Epithelial cell of proximal tubule (primary cell): ENCODE data around the gene SEC11C. TPM values are rescaled to one million over a fixed set of nuclear protein-coding genes. Genes with fewer than 3 reads are reported as not detected.
A peak's percentile ranks its signal among the peaks of the same experiment; 100 is the strongest.
"Not testable (repeated sequence)": the region's sequence is repeated elsewhere in the genome, so short reads cannot be mapped to it uniquely, and the experiment has no call there.

Source experiments
- DNase-seq: peaks from one replicate; pipeline ENCODE4 v3.0.0-alpha.2; 2011; ENCODE audit warnings: low read depth
- H3K4me3 ChIP-seq: 2 replicates; pipeline ENCODE4 v1.5.1; 2011; ENCODE audit warnings: low read depth, mild to moderate bottlenecking, low read length
- CTCF ChIP-seq: conservative IDR thresholded peaks from 2 replicates; pipeline ENCODE4 v1.5.1; 2012; ENCODE audit warnings: low read depth, mild to moderate bottlenecking, low read length
- total RNA-seq: library from RNA; depleted of rRNA; stranded (reverse); fragments of >200 nt; gene quantifications from 2 replicates; pipeline ENCODE4 v1.2.3, GENCODE V29; 2015

The SEC11C gene
- total RNA-seq, 1 donor from 2014 or later, result 37.6 TPM

DNA sequence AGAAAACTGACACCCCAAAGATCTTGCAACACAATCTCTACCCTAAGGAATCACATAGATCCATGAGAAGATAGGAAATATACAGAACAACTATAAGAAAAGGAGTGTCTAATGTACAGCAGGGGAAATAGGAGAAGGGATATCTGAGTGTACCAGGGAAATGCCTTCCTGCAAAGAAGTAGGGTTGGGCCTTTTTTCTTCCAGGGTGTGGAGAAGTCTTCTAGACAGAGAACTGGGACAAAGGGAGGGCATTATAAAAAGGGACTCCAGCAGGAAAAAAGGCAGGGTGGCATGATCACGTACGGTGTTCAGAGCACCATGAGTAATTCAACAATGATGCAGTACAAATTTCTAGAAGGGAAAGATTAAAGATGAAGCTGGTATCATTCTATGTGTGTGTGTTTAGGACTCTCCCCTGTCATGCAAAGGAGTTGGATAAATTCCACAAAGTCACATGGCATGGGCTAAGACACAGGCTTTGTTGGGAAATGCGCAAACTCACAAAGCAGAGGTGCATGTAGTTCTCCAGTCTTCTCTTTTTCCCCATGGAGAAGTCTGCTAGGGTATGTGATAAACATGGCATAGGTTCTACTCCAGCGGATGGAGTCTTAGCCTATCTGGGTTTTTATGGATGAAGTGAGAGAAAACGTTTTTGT, 6.7 kb upstream of the SEC11C start:
- no peak overlapping the region for H3K4me3 ChIP-seq
- DNase-seq, result no peak
- TF ChIP-seq CTCF, result no peak

- TF ChIP-seq CTCF, result no peak
- DNase-seq, result peak; percentile 56
- peak overlapping the region; percentile 90 for H3K4me3 ChIP-seq
Observed at GRCh38 chr18:59139291-59139614, 431 bp upstream of the SEC11C start.

GRCh38 chr18:59140302-59140885, 710 bp downstream of the SEC11C start:
- TF ChIP-seq CTCF, result no peak
- peak; percentile 6 for DNase-seq
- peak overlapping the region; percentile 90 for H3K4me3 ChIP-seq

DNA sequence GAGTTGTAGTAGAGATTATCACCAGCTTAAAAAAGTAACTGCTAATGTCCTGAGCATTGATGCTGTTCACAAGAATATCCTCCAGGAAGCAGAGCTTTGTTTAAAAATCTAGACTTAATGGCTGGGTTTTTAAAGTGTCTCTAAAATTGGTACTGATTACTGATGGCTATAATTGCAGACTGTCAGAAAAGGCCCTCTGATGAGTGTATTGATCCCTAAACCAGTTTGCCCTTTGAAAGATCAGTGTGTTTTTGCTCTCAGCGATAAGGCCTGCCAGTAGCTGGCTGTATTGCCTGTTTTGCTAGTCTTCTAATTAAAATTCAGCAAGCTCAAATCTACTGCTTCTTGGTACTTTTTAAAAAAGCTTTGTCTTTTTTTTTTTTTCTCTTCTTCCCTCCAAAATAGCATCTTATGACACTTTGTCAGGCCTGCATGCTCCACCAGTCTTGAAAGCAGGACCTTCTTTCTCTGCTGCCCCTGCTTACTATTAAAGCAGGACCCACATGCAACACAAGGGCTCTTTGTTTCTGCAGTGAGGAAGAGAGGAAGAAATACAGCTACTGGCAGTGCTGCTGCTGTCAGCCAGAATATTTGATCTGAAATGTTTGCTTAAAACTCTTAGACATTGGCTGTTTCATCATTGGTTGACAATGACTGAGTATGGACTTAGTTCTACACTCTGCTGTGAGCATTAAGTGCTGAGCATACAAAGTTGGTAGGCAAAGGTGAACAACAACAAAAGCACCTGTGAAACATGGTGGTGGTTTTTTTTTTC, 1.8 kb downstream of the SEC11C start:
- TF ChIP-seq CTCF, result no peak
- DNase-seq, result no peak
- no peak overlapping the region for H3K4me3 ChIP-seq

DNA sequence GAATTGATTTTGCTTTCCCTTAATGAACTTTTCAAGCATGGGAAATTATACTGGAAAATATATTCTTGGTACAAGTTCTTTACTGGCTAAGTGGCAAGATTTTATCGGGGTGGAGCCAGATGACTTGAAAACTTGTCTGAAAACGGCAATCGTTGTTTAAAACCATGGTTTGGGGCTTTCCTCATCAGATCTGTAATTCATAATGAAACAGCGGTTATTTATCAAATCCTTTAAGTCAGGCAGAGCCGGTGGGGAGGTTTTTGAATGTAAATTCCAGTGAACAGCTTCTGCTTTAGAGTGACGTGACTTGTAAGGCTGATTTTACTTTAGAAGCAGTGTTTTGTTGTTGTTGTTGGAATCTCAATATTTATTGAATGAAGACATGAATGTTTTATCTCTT, 2.6 kb downstream of the SEC11C start:
- DNase-seq, result no peak
- no peak for TF ChIP-seq CTCF
- H3K4me3 ChIP-seq, result no peak overlapping the region

GRCh38 chr18:59142800-59143416, 3.2 kb downstream of the SEC11C start:
- DNase-seq, H3K4me3 ChIP-seq: not testable (repeated sequence)

DNA sequence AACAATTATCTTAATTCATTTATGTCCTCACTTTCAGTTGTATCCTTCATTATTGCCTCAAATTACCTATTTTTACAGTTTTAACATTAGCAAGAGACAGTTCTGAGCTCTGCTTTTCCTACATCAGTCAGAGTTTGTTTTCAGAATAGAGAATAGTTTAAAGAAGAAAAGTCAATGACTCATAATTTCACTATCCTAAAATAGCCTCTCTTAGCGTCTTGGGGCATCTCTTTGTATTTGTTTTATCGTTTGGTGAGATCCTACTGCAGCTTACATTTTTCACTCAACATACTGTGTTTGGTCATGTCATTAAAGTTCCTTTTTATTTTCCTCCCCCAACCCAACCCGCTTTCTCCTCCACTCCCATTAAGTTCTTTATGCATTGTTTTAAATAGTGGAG, 3.8 kb downstream of the SEC11C start:
- H3K4me3 ChIP-seq, result no peak overlapping the region
- DNase-seq, result no peak
- no peak for TF ChIP-seq CTCF
